Measurements from ENCODE around the gene PGC.

The PGC gene

DNA sequence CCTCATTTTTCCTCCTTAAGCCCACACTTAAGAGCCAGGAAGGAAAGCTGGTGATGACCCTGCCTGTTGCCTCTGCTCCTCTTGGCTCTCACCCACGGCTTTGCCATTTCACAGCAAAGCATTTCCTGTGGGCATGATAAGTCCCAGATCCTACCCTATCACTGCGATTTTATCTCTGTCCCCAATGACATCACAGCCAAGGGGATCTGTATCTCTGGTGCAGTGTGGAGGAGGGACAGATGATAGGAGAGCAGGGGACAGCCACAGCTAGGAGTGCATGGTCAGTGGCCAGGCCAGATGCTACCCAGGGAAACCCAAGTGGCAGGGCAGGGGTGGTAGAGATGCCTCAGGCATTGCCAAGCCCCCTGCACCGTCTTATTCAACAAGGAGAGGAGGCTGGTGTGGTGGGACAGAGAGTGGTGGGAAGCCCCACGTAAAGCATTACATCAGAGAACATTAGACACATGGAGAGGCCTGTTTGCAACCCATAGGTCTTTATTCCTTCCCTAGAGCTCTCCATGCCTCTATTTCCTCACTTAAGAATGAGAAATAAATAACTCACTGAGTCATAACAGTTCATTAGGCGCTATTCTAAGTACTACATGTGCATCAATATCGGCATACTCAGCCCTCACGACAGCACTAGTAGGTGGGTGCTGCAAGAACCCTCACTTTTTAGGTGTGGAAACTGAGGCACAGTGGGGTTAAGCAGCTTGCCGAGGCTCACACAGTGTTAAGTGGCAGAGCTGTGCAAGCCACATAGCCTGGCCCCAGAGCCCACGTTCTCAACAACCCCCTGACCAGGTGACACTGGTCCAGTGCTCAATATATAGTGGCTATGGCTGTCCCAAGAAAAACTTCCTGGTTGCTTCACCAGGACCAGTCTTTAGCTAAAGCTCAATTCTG is 16.4 kb downstream of the PGC start:
- no peak for DNase-seq (ENCODE audit: low read depth in 2 of 2)

DNA sequence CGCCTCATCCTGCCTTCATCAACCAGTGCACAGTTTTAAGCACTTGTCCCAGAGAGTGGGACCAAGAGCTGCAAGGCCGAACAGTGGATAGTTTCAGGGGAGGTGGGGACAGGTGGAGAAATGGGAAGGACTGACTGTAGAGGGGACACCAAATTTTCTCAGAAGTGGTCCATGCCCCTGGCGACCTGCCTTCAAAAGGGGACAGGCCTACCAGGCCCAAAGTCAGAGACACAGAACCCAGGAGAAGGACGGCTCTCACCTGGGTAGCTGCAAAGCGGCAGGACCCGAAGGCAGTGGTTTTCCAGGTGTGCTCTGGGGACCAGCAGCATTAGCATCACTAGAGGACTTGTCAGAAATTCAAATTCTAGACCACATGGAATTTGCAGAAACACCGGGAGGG is 17.6 kb downstream of the PGC start:
- DNase-seq (ENCODE audit: low read depth in 2 of 2) = no peak

DNA sequence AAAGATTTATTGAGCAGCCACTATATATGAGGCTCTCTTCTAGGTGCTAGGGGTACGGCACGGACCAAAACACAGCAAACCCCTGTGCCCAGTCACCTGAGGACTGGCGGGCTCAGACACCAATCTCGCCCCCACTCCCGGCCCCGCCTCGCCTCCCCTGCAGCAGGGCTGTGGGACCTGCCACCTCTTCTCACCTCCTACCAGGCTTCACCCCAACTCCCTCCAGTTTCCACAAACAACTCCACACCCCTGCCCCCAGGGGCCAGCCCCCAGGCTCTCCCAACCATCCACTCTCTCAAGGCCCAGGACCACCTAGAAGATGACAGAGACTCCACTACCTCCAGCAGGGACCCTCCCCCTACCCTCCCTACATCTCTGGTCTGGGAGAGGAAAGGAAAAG is 18.2 kb downstream of the PGC start:
- no peak for DNase-seq (ENCODE audit: low read depth in 2 of 2)

DNA sequence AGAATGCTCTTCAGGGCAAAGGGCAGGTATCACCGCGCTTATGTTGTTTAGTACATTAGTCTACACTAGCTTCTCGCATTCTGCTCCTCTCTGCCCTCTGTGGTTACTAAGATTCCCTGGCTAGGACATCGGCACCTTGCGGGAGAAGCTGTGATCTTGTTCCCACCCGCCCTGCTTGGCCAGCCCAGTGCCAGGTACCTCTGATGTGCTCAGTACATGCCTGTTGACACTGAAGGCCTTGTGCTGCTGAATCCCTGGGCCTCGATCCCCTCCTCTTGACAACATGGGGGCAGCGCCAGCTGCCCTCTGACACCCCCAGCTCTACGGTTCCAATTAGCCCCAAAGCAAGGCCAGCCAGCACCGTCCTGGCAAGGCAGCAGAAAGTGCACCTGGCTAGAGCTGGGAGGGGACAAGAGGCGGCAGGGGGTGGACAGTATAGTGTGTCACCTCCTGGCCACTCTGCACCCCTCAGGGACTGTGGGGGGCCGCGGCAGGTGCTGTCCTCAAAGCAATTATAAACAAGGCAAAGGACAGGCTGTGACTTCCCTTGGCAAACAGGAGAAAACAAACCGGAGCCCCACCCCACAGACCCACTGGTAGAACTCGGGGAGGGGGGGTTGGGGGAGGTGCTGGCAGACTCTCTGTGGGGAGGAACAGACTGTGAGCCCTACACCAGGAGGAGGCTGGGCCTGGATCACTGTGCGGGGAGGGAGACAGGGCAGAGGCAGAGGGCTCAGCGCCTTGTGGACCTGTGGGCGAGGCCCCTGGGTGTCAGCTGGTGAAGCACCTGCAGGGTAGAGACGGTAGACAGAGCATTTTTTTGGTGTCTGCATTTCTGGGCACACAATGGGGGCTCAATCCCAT is 18.9 kb downstream of the PGC start:
- no peak for DNase-seq (ENCODE audit: low read depth in 2 of 2)

DNA sequence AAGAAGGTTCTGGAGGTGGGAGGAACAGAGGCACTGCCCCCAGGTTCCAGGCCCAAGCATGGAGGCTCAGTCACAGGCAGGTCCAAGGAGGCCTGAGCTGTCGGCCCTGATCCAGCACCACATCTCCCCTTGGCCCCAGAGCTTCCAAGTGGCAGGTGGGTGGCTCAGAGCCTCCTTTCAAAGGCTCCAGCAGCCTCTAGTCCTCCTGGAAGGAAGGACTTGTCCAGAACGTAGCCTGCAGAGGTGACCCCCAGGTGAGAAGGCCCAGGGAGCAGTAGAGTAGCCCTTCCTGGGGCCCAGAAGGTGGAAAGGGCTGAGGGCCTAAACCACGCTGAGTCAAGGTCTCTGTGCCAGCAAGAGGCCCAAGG is 19.5 kb downstream of the PGC start:
- DNase-seq (ENCODE audit: low read depth in 2 of 2) = no peak

DNA sequence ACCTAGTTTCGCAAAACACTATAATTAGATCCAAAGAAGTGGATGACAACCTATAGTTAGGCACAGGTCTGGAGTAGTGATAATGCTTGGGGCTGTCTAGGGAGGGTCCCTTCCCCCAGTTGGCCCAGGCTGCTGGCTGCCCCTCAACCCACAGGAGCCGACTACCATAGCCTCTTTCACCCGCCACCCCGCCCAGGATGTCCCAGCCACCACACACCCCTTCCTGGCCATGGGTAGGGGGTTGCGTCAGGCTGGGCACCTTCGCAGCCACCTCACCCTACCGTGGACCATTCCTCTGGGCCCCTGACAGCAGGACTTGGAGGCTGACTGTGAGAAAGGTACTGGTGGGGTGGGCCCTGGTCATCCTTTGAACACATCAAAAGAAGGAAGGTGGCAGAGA is 20.3 kb downstream of the PGC start:
- no peak for DNase-seq (ENCODE audit: low read depth in 2 of 2)

DNA sequence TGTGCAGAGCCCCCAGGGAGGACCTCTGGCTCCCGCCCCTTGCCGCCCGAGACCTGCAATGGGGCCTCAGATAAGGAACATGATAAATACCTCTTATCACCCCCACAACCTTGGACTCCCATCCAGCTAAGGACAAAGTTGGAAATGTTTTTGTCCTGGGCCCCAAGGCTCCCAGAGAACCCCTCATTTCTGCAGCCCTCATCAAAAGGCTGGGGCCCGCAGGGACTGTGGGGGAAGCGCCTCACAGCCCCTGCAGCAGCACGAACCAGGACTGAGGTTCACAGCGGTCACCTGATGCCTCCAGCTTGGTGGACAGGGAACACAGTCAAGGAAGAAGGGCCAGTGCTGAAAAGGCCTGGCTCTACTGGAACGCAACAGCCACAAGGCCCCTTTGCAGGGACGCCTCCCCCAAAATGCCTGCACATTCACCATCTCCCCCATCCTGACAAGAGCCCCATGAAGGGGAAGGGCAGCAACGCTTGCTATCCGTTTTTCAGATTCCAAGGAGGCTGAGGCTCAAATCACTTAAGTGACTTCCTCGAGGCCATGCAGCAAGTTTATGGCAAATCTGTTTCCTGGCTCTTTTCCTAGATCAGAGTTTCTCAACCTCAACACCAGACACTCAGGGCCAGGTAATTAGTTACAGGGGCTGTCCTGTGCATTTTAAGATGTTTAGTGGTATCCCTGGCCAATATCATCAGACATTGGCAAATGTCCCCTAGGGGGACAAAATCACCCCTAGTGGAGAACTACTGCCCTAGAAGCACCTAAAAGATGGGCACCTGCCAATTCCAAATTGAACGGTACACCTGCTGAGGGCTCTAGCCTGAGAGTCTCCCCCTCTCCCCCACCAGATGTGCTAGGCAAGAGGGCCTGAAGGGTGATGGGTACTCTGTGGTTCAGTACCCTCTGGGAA is 22.4 kb downstream of the PGC start:
- DNase-seq (ENCODE audit: low read depth in 2 of 2) = no peak

DNA sequence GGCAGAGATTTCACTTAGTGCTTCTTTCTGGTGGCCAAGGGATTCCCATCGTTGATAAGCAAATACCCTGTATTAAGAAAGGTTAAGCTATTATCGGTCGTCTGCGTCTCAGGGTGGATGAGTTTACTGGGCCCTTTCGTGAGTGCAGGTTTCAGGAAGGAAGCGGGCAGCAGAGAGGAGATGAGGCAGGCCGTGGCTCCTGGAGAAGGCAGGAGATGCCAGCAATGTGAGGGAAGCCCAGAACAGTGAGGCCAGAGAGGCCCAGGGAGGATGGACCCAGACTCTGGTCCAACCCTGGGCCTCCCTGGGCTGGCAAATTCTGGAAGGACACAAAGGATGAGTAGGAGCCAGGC is 23.0 kb downstream of the PGC start:
- no peak for DNase-seq (ENCODE audit: low read depth in 2 of 2)

DNA sequence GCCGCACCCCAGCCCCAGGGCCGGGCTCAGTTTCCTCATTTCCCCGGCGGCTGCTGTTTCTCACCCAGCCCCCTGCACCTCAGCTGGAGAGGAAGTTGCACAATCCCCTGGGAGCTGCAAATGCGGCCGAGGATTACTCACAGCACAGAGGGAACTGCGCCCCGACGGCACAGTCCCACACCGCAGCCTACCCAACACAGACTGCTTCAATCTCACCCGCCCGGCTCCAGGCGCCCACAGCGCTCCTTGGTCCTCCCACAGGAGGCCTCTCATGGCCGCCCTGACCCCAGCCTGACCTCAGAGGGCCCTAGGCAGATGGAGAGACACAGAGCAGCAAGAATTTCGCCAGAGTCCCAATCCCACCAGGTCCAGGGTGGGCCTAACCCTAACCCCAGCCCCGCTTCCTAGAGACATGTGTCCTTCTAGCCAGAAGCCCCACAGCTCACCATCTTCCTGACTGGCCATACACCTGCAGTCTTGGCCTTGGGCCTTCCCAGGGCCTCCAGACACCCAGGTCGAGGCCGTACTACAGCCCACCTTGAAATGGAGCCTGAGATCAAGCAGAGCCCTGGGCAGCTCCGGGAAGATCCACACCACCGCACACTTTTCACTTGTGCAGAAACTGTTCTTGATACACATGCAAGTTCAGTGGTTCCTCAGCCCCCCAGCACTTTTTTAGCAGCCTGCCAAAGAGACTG is 23.5 kb downstream of the PGC start:
- no peak for DNase-seq (ENCODE audit: low read depth in 2 of 2)

DNA sequence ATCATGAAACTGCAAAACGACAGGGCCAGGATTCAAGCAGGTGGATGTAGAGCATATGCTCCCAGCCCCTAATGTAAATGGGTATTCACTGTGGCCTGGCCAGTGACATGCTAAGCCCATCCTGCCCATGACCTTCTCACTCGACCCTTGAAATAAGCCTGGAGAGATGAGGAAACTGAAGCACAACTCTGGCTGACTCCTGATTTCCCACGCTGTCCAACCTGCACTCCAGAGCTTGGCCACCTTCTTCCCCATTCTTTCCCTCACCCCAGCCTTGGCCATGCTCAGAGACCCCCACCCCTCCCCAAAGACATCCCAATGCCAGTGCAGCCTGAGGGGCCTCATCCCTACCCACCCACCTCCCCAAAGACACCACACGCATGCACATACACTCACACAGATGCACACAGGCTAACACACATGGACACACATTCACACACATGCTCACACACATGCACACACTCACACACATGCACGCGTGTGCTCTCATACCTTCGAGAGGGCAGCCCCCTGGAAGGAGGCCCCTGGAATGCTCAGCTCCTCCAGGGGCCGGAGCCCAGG is 24.1 kb downstream of the PGC start:
- no peak for DNase-seq (ENCODE audit: low read depth in 2 of 2)

DNA sequence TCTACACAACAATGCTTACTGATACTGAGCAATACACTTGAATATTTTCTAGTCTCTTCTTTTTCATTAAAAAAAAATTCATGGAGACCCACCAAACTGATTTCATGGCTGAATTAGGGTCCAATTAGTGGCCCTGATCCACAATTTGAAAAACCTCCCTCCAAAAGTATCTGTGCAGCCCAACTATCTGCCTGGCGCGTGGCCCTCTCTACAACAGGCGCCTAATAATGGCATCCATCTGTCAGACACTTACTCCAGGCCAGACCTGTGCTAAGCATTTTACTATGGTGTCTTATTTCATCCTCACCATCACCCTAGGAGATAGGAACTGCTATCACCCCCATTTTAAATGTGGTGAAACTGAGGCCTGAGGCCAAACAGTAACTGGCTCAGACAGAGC is 25.8 kb downstream of the PGC start:
- DNase-seq (ENCODE audit: low read depth in 2 of 2) = no peak

DNA sequence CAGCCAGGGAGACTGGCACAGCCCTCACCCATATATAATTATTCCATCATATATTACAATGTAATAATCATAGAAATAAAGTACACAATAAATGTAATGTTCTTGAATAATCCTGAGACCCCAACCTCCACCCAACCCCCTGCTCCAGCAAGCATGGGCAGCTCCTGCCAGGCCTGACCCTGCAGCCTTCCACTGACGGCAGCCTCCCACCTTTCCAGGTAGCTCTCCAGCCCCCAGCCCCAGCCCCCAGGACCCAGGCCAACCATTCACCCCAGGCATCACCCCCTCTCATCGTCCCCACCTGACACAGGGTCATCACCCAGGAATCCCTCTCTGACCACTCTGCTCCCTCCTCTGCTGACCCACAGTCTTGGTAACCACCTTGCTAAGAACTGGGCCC is 26.4 kb downstream of the PGC start:
- DNase-seq (ENCODE audit: low read depth in 2 of 2) = no peak

DNA sequence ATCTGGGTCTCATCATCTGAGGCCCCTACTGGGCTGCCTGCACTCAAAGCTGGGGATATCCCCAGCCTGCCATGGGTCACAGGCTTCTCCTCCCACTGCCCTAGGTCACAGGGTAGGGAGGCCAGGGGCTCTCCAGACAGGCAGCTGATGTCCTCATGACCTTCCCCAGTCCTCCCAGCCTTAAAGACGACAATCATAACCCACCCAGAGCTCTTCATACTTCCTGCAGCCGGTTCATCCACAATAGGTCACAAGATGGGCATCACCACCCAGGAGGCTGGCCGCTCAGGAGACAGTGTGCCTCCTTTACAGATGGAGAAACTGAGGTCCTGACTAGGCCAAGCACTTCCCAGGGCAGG is 27.0 kb downstream of the PGC start:
- no peak for DNase-seq (ENCODE audit: low read depth in 2 of 2)

DNA sequence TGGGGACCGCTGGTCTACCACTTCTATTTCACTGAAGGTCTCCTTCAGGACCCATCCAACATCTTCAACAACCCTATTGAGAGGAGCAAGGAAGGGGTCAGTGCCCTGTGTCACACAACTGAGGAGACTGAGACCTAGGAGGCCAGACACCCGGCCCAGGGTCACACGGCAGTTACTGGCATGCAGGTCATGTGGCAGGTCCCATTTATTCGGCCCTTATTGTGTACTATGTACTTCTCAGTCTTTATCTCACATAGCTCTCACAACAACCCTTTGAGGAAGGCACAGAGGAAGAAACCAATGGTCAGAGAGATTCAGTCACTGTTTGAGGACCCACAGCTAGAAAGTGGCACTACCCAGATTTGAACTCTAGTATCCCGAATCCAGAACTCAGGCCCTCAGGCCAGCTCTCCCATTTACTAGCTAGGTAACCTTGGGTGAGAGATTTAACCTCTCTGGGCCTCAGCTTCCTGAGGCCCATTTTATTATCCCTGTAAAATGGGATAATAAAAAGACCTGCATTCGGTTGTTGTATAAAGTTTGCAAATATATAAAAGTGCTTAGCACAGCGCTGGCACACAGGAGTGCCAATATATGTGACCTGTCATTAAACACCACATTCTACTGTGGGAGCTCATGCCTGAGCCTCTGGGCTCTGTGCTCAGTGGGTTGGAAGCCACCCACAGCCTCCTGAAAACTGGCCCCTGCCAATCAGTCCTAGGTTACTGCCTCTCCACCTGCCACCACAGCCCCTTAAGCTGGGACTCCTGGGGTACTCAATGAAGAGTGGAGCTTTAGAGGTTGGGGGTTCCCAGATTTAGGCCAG is 27.5 kb downstream of the PGC start:
- no peak for DNase-seq (ENCODE audit: low read depth in 2 of 2)

DNA sequence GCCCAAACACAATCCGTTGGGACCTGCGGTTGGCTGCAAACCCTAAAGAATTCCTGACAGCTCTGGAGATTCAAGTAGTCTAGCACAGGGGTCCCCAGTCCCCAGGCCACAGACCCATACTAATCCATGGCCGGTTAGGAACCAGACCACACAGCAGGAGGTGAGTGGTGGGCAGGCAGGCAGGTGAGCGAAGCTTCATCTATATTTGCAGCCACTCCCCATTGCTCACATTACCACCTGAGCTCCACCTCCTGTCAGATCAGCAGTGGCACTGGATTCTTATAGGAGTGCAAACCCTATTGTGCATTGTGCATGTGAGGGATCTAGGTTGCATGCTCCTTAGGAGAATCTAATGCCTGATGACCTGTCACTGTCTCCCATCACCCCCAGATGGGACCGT is 28.4 kb downstream of the PGC start:
- no peak for DNase-seq (ENCODE audit: low read depth in 2 of 2)

DNA sequence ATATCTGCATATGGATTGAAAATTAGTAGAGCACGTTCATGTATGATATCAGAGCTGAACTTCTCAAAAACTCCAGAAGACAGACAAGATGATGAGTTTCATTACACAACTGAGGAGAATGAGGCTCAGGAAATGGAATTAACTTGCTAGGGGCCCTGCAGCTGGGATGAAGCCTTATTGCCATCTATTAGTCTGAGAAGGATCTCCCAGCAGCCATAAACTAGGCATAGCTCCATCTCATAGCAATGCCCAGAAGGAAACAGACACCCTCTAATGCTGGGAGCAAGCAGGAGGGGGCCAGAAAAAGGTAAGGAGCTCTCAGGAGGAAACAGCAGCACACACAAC is 29.8 kb downstream of the PGC start:
- DNase-seq (ENCODE audit: low read depth in 2 of 2) = no peak

DNA sequence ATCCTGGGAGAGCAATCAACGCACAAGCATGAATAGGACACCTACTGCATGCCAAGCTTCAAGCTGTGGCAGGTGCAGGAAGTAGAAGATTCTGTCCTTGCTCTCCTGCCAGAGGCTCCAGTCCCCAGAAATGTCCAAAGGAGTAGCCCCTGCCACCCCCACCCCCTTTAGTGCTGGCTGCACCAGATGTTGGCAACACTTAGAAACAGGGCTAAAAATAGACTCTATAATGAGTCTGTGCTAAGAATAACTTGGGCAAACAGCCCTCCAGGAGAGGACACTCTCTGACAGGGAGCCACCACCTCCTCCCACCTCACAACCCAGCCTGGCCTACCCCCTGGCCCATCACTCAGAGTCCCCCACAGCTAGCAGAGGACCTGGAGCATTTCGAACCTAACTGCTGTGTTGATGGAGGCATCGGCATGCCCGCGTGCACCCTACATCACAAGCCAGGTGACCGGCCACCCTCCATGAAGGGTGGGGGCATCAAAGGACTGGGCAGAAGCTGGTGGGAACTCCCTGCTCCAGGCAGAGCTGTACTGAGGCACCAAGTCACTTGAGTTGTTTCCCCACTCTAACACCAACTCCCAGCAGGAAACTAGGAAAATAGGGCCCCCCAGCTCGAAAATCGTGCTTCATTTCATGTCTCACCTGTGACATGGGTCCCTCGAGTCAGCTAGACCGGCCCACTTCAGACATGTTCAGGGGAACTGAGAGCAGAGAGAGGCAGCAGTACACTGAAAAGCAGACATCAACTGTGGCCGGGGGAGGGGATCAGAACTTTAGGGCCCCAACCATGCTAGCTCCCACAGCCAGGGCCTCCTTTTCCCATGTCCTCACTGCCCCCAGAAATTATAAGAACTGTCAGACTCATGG is 30.4 kb downstream of the PGC start:
- no peak for DNase-seq (ENCODE audit: low read depth in 2 of 2)

DNA sequence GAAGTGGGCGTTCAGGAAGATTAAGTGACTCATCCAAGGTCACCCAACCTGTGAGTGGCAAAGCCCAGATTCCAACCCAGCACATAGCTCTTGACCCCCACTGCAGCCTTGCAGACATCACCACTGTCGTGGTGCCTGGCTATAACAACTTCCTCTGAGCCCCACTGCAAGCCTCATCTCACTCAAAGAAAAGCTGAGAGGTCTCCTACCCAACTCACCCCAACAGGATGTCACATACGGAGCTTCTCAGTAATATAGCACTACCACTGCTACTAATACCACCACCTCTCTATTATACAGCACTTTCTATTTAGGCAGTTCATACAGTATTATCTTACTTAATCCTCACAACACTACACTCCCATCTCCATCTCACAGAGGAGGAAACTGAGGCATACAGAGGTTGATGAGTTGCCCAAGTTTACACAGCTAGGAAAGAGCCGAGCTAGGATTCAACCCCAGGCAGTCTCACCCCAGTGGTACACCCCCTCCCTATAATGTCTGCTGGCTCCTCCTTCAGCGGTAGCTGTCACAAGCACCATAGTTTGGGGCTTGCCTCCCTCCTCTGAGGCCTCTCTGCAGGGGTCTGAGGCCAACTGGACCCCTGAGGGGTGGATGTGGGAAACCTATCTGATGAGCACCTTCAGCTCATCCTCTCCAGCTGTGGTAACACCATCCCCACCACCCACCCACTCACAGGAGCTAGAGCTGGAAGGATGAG is 31.2 kb downstream of the PGC start:
- no peak for DNase-seq (ENCODE audit: low read depth in 2 of 2)

All from stimulated activated CD8-positive, alpha-beta memory T cell treated with anti-CD3 and anti-CD28 coated beads, Interleukin-2, amount 100 ng/mL, for 1 hour (primary cell).